DMS53 treated with DMSO at 0.1 percent for 48 hours (cell line): Measurements from ENCODE around the gene LMNTD2.
"Not testable (repeated sequence)": the region's sequence is repeated elsewhere in the genome, so short reads cannot be mapped to it uniquely, and the experiment has no call there.

Source experiments
- DNase-seq: peaks from one replicate; lab custom pipeline; 2025; ENCODE audit not compliant: unreplicated experiment; lab: John Stamatoyannopoulos, UW

Gene LMNTD2

DNA sequence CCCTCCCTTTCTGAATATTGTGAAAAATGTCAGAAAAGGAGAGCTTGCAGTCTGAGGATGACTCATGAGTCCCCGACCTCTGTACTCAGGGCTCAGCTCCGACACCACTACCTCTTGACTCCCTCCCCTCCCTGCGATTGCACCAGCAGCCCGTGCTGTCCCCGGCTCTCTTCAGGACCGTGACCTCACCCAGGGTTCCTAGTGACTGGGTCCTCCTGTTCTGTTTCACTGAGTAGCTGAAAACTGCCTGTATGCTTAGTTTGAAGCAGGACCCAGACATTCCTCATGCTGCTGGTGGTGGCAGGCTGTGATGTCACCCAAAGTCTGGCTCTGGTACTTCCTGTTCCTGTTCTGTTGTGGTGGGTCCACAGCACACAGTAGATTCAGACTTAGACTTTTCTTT, 27.4 kb upstream of the LMNTD2 start:
- no peak for DNase-seq

DNA sequence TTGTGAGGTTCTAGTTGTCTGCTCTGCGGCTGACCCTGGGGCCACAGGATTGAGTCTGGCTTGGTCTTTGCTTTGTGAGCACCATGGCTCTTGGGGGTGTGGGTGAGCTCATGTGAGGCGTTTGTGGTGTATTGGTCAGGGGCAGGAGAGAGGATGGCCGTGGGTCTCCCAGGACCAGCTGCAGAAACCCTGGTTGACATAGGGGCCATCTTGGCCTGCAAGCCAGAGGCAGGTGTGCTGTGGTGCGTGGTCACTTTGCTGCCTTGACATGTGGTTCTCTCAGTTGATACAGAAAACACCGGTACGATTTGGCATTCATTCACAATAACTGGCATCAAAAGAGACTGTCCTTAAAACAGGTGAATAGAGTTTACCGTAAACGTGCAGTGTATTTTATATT, 27.0 kb upstream of the LMNTD2 start:
- DNase-seq, result no peak

DNA sequence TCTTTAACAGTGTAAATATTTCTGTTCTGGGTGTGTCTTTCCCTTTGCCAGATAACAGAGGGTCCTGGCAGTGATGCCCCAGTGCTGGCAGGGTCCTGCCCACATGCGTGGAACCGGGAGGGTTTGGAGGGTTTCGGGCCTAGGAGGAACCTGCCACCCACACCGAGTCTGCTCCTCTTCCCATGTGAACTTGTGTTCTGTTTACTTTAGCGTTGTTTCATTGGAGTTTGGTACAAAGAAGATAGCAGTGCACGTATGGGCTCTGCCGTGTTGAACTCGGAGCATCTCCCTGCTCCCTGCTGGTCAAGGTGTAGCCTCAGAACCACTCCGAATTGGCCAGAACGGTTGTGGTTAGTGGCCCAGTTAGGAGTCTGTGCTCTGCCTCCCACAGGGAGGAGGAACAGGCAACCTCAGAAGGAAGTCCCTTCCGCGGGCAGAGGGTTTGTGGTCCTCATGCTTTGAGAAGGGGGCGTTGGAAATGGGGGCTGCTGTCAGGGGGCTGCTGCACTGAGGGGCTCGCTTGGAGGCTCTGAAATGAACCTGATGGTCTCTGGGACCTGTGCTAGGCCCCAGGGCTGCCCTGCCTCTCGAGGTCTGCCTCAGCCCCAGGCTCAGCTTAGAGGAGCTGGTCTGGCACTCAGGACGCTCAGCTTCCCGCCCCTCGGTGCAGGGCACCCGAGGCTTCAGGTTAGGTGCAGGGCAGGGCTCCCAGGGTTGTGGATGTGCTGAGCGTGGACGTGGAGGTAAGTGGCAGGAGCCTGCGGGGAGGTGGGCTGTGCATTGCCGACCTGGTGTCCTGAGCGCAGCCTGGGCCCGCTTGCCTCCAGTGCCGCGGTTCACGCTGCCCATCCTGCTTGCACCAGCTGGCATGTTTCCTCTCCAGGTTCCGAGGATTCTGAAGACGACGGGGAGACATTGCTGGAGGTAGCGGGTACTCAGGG, 26.1 kb upstream of the LMNTD2 start:
- no peak for DNase-seq

DNA sequence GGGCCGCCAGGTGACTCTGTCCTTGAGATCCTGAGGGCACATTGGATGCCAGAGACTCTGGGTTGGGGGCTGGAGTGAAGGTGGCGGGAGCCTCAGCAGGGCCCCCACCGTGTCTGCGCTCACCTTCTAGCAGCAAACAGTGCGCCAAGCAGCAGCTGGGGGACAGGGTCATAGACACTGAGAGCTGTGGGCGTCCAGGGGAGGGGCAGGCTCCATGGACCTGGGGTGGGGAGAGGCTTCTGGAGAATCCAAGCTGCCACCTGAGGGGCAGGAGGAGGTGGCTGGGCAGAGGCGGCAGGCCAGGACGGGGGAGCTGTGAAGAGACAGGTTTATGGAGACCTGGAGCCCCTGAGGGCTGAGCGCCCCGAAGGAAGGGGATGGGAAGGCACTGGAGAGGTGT, 23.7 kb upstream of the LMNTD2 start:
- DNase-seq, result no peak

DNA sequence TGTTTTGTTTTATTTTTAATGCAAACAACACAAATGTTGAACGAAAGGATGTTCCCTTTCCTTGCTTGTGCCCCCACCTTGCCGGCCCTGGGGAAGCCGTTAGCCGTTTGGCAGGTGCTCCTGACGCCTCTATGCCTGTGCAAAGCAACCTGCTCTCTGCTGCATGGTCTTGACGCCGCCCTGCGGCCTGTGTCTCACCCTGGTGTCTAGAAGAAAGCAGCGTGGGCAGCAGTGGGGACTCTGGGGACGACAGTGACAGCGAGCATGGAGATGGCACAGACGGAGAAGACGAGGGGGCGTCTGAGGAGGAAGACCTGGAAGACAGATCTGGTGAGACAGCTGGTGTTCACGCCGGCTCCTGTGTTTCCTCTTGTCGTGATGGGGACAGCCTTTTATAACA, 21.2 kb upstream of the LMNTD2 start:
- DNase-seq, result no peak

DNA sequence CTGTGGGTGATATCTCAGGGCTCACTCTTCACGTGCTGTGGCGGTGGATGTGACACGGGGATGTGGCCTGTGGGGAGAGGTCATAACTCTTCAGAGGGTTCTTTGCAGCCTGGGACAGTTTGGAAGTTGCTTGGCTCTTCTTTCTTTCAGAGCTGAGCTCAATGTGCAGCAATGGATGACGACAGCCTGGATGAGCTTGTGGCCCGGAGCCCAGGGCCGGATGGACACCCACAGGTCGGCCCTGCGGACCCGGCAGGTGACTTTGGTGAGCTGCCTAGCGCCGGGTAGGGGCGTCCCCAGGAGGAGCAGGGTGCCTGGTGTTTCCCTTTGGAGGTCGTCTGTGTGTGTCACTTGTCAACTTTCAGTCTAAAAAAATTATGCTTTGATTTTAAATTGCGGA, 20.8 kb upstream of the LMNTD2 start:
- DNase-seq, result no peak

DNA sequence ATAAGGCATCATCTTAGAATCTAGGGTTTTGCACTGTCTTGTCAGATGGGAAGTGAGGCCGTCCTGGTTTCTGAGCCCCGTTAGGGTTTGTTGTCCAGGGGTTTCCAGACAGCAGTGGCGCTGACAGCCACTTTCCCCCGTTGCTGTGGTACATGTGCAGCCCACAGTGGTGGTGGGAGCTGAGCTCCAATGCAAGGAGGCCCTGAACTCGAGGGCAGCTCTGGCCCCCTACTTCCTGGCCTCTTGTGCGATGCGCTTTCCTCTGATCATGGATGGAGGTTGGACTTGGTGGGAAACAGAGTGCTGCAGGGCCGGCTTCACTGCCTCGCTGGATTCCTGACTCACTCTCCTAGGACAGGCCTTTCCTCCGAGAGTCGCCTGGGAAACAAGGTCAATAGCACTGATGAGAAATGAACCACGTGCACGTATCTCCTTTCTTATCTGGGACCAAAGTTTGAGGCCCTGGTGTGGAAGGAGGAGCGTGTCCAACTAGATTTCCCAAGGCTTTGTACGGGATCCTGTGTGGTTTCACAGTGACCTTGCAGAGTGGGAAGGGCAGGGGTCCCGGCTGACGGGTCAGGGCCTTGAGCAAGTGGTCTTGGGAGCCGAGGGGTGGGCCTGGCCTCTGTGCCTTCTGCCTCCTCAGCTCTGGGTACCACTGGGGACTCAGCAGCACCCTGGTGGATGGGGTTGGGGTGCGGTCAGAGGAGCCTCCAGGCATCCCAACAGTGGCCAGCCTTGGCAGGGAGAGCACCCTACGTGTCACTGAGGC, 19.5 kb upstream of the LMNTD2 start:
- DNase-seq, result no peak

DNA sequence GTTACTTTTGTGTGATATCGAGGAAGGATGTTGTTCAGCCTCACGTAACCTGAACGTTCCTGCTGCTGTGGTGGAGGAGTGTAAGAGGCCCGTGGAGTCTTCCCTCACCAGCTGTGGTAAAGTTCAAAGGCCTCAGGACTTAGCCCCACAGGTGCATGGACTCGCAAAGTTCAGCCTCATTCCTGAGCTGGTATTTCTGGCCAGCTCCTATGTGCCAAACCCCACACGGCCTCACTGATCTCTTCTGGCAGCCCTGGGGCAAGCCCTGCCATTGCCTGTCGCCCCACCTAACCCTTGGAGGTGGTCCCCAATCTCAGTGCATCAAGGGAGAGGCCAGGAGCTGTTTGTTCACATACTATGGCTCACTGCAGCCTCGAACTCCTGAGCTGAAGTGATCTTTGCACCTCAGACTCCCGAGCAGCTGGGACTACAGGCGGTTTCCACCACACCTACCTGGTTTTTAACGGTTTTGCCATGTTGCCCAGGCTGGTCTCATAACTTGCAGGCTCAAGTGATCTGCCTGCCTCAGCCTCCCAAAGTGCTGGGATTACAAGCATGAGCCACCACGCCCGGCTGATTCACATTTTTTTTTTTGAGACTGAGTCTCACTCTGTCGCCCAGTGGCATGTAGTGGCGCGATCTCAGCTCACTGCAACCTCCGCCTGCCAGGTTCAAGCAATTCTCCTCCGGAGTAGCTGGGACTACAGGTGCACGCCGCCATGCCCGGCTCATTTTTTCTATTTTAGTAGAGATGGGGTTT, 17.9 kb upstream of the LMNTD2 start:
- DNase-seq, result no peak

DNA sequence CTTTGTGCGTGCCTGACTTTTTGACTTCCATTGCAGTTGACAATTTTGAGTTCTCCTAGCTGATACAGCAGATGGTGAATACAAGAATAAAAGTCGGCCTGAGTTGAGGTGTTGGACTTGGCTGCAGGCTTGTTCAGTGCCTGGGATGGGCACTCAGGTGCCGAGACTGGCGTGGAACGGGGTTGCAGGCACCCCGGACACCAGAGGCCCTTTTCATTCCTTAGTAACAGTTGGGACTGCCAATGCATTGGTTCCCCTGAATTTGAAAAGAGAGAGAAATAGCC, 17.0 kb upstream of the LMNTD2 start:
- no peak for DNase-seq

DNA sequence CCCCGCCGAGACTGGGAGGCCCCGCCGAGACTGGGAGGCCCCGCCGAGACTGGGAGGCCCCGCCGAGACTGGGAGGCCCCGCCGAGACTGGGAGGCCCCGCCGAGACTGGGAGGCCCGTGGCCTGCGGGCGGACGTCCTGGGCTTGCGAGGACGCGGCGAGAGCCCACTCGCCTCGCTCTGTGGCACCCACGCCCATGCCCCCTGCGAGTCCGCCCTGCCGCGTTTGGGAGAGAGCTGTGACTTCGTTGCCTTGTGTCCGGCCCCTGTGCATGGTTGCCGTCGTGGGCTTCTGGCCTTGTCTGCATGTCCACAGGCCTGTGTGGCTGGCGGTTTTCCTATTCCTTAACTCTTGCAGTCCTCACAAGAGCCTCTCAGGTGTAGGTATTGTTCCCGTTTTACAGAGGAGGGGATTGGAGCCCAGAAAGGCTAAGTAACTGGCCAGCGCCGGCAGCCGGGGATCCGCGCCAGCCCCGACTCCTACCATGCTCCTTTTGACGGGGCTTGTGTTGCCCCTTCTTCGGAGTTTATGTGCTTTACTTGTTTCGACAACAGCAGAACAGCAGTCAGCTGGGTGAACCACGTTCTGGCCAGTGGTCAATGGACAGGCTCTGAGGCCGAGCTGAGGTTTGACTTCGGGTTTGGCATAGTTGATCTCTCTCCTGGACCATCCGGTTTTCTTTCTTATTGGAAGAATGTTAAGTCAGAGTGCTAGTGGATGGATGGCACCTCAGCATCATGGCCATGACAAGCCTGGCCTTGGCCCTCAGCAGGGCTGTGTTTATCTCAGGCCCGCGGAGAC, 16.5 kb upstream of the LMNTD2 start:
- DNase-seq, result no peak

DNA sequence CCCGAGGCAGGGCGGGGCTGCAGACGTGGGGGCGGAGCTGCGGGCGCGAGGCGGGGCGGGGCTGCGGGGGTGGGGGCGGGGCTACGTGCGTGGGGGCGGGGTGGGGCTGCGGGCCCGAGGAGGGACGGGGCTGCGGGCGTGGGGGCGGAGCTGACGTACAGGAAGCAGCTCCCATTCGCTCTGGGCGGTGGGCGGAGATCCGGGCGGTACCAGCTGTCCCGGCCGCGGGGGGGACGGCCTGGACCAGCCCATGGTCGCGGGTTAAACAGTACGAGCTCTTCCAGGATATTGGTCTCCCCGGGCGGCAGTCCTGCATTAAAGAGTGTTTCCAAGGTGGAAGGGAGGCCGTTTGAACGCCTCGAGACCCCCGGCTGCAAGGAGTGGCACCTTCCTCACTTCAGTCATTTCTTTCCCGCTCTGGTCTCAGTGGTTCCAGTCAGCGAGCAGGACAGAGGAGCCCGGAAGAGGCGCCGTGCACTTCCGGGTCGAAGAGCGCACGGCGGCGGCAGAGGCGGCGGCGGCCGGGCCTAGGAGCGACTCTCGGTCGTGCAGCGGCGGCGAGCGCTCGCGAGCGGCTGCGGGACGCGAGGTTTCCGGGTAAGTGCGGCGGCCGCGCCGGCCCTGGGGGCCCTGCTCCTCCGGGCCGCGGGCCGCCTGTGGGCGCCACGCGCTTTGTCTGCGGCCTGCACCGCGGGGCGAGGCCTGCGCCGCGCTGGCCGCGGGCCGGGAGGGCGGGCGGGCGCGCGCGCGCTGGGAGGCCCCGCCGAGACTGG, 15.6 kb upstream of the LMNTD2 start, which contains the start of gene PHRF1:
Gene PHRF1 (plus strand): TSS at position 475 of the 773 bp plus-strand sequence. CDS start 5,043 bp downstream, outside the sequence.
- peak; percentile 95 for DNase-seq

DNA sequence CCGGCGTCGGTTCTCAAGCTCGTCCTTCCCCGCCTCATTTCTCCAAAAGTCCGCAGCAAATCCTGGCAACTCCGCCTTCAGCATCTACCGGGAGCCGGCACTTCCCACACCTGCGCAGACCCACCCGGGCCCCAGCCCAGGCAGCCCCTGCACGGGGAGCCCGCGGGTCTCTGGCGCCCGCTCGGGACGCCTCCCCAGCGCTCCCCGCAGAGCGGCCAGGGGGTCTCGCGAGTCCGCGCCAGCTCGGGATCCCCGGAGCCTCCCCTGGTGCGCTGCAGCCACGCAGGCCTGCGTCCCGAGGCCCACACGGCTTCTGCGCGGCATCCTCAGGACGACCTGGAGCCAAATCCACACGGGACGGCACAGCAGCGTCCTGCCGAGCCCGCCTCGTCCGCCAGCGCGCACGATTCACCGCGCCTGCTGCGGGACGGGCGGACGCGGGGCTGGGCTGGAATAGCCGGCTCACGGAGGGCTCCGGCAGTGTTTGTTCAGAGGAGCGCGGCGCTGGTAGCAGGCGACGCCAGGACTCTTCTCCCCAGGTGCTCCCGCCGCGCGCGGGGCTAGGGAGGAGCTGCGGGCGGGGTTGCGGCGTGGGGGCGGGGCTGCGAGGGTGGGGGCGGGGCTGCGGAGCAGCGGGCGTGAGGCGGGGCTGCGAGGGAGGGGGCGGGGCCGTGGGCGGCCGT, 14.9 kb upstream of the LMNTD2 start:
- DNase-seq, result peak; percentile 57

DNA sequence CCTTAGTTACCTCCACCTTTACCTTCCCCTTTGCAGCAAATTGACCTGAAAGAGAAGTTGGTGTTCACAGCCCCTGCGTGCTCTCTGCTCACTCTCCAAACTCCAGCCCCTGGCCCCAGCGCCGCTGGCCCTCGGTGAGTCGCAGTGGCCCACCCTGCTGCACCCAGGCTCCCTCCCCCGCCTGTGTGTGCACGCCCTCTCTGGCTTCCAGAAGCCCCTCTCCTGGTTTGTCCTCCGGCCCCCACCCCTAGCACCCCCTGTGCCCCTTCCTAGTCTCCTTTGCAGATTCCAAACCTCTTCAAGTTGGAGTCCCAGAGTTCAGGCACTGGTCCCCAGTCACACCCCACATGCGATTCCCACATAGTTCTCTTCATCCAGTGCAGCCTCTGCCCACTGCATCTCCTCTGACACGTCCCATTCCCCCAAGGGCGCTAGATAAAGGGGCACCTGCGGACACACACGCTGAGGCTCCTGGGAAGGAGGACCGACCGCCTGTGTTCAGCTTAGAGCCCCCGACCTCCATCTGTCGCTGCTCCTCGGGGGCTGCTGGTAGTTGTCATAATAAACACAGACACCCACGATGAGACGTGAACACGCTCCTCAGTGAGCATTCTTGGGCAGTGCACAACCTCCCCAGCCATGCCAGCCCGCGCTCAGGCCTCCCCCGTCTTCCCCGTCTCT, 14.2 kb upstream of the LMNTD2 start:
- DNase-seq, result no peak

DNA sequence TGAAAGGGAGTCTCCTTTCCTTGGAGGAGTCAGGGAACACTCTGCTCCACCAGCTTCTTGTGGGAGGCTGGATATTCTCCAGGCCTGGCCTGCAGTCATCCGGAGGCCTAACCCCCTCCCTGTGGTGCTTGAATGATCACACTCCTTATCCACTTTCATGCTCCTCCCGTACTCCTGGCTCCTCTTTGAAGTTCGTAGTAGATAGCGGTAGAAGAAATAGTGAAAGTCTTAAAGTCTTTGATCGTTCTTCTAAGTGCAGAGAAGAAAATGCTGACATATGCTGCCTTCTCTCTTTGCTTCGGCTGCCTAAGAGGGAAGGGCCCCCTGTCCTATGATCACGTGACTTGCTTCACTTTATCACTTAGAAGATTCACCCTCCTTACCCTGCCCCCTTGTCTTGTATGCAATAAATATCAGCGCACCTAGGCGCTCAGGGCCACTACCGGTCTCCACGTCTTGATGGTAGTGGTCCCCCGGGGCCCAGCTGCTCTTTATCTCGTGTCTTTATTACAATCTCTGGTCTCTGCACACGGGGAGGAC, 13.6 kb upstream of the LMNTD2 start:
- DNase-seq, result not testable (repeated sequence)

DNA sequence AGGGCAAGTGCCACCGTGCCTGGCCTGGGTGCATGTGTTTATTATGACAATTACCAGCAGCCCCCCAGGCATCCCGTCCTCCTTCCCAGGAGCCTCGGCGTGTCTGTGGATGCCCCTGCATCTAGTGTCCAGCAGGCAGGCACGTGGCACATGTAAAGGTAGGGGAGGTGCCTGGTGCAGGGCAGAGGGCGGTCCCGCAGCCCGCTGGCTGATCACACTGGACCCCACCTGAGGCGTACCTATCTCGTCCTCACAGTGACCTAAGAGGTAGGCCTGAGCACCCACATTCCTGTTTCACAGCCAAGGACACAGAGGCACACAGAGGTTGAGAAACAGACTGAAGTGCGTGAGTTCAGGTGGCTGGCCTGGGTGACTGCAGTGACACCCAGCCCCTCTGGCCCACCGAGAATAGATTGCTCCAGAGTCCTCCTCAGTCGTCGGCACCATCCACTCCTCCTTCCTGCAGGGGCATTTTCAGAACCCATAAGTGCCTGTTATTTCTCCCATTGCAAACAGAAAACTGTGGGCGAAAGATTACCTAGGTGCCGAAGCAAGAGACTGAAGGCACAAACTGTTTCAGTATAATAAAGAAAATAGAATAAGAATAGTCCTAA, 12.7 kb upstream of the LMNTD2 start:
- no peak for DNase-seq

DNA sequence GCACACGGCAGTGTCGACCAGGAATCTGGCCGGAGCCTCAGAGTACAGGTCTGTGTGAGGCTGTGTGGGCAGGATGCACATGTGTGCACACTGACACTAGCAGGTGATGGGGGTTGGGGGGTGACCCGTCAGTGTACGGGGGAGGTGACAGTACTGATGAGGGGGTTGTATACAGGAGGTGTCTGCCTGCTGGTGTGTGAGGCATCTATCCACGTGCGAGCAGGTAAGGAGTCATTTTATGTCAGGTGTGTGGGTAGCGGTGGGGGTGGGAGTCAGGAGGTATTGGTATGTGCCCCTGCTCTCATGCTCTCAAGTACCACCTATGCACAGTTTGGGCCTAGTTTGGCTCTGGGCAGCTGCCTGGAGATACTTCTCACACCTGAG, 11.3 kb upstream of the LMNTD2 start:
- no peak for DNase-seq

DNA sequence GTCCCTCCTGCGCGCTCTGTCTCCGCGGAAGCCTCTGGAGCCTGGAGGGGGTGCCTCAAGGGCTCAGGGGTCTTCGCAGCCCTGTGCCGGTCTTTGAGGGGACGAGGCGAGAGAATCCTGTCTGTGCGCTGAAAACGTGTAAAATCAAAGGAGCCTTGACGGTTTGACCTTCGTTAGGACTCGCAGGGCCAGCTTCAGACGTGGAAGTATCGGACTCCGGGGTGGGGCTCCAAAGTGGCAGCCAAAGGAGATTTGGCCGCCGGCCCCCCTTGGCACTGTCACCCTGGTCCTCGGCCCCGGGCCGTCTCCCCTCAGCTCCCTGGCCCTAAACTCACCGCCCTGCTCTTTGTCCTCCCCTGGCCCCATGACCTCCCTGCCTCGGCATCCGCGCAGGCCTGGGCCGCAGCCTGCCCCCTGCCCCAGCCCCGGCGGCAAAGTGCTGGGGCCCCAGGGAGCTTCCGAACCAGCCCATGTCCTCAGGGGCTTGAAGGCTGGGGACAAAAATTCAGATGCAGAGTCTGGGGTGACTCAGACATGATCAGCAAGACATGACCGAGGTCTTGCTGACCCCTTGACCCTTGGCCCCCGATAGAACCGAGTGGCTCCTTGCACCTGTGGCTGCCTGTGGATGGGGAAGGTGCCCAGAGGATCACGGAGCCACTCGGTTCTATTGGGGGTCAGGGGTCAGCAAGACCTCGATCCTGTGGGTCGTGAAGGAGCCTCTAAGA, 8.8 kb upstream of the LMNTD2 start:
- no peak for DNase-seq
